ENCODE results near the gene TSN. TPM values are rescaled to one million over a fixed set of nuclear protein-coding genes. Genes with fewer than 3 reads are reported as not detected.

TSN gene
- total RNA-seq, 1 donor from 2014 or later: 65.2 TPM

GRCh38 chr2:121741450-121741849, 14.0 kb upstream of the TSN start:
- intact Hi-C loops (cut with micrococcal nuclease): no loop called here

GRCh38 chr2:121746071-121746578, 9.3 kb upstream of the TSN start:
- intact Hi-C loops (cut with micrococcal nuclease): no loop called here

- intact Hi-C loops (cut with micrococcal nuclease): no loop called here
Observed at GRCh38 chr2:121748202-121748601, 7.2 kb upstream of the TSN start.

- intact Hi-C loops (cut with micrococcal nuclease): loop anchor here (1.0 to 2.0 kb wide), 5 partner anchors 19 to 352 kb away; partner anchors contain the start of genes CLASP1, NIFK and RNU4ATAC
Observed at GRCh38 chr2:121754851-121755236, 607 bp upstream of the TSN start.

- intact Hi-C loops (cut with micrococcal nuclease): no loop called here
Observed at GRCh38 chr2:121764681-121765228, 9.3 kb downstream of the TSN start.

GRCh38 chr2:121766624-121767023, 11.2 kb downstream of the TSN start:
- intact Hi-C loops (cut with micrococcal nuclease): no loop called here

GRCh38 chr2:121768143-121768755, 12.8 kb downstream of the TSN start:
- intact Hi-C loops (cut with micrococcal nuclease): no loop called here

- intact Hi-C loops (cut with micrococcal nuclease): no loop called here
Observed at GRCh38 chr2:121771976-121772742, 16.7 kb downstream of the TSN start.

GRCh38 chr2:121774235-121774634, 18.8 kb downstream of the TSN start:
- intact Hi-C loops (cut with micrococcal nuclease): no loop called here

- intact Hi-C loops (cut with micrococcal nuclease): no loop called here
Observed at GRCh38 chr2:121776361-121776760, 20.9 kb downstream of the TSN start.

GRCh38 chr2:121776885-121777698, 21.6 kb downstream of the TSN start:
- intact Hi-C loops (cut with micrococcal nuclease): no loop called here

- intact Hi-C loops (cut with micrococcal nuclease): no loop called here
Observed at GRCh38 chr2:121777699-121778058, 22.2 kb downstream of the TSN start.

GRCh38 chr2:121778741-121779487, 23.5 kb downstream of the TSN start:
- intact Hi-C loops (cut with micrococcal nuclease): no loop called here

GRCh38 chr2:121783180-121783579, 27.7 kb downstream of the TSN start:
- intact Hi-C loops (cut with micrococcal nuclease): no loop called here

GRCh38 chr2:121788685-121789084, 33.2 kb downstream of the TSN start:
- intact Hi-C loops (cut with micrococcal nuclease): no loop called here

- intact Hi-C loops (cut with micrococcal nuclease): no loop called here
Observed at GRCh38 chr2:121790276-121790956, 35.0 kb downstream of the TSN start.

- intact Hi-C loops (cut with micrococcal nuclease): no loop called here
Observed at GRCh38 chr2:121791290-121791689, 35.8 kb downstream of the TSN start.

- intact Hi-C loops (cut with micrococcal nuclease): no loop called here
Observed at GRCh38 chr2:121791801-121792221, 36.4 kb downstream of the TSN start.

- intact Hi-C loops (cut with micrococcal nuclease): no loop called here
Observed at GRCh38 chr2:121793816-121794215, 38.4 kb downstream of the TSN start.

- intact Hi-C loops (cut with micrococcal nuclease): no loop called here
Observed at GRCh38 chr2:121794233-121794632, 38.8 kb downstream of the TSN start.

Data from T-helper 1 cell treated with Interleukin-12 subunit alpha and Interleukin-12 subunit beta and Interleukin-4 antibody, amounts not matched to agents 30 ng/mL and 1 ng/mL, for 36 hours (primary cell).